ENCODE results near the gene EXOSC10. TPM values are rescaled to one million over a fixed set of nuclear protein-coding genes. Genes with fewer than 3 reads are reported as not detected.

EXOSC10 gene
- total and polyA plus RNA-seq, 2 of the 13 experiments (the other 11 are each of a cell fraction or from before 2014, with no cell fraction given), result 48.4 to 67.6 TPM

DNA sequence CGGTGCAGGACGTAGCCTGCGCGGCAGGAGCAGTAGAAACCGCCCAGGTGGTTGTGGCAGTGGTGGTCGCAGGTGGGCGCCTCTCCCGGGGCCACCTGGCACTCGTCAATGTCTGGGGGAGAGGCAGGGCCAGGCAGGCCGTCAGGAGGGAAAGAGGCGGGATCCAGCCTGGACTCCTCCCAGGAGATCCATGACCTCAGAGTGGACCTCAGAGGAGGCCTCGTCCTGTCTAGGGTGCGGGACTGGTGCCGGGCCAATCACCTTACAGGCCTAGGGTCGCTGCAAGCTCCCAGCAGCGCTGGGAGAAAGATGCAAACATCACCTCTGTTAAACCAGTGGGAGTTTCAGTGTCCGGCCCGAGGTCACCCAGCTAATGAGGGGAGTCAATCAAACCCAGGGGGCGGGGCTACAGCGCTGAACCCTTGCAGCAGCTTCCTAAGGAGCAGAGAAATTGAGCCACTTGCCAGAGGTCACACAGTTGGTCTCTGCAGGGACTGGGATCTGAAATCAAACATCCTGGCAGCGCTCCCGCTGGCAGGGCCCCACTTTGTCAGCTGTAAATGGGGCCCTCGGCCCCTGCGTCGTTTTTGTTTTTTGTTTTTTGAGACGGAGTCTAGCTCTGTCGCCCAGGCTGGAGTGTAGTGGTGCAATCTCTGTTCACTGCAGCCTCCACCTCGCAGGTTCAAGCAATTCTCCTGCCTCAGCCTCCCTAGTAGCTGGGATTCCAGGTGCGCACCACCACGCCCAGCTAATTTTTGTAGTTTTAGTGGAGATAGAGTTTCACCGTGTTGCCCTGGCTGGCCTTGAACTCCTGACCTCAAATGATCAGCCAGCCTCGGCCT, 54.0 kb downstream of the EXOSC10 start (continued):
- TF ChIP-seq, protein P1, sequence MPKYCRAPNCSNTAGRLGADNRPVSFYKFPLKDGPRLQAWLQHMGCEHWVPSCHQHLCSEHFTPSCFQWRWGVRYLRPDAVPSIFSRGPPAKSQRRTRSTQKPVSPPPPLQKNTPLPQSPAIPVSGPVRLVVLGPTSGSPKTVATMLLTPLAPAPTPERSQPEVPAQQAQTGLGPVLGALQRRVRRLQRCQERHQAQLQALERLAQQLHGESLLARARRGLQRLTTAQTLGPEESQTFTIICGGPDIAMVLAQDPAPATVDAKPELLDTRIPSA (CRISPR knock-in tag; IDR thresholded peaks at IDR 0.05; ENCODE audit: borderline replicate concordance), result no peak
- TF ChIP-seq CHD4 (IDR thresholded peaks at IDR 0.05; ENCODE audit: borderline replicate concordance, low read length) (0 out of 2 replicates have a peak, but pooled peaks have one; percentile 32), ZNF768 (CRISPR knock-in tag; IDR thresholded peaks at IDR 0.05) (peak; percentile 64), ZNF101 (CRISPR knock-in tag; IDR thresholded peaks at IDR 0.05; ENCODE audit: borderline replicate concordance, low read depth) (no peak), NR2F6 (IDR thresholded peaks at IDR 0.05) (0 out of 2 replicates have a peak, but pooled peaks have one; percentile 55), NR2F6 (CRISPR knock-in tag; IDR thresholded peaks at IDR 0.05) (no peak), POGK (CRISPR knock-in tag; conservative IDR thresholded peaks at IDR 0.05) (no peak)
- TF ChIP-seq, protein P2, sequence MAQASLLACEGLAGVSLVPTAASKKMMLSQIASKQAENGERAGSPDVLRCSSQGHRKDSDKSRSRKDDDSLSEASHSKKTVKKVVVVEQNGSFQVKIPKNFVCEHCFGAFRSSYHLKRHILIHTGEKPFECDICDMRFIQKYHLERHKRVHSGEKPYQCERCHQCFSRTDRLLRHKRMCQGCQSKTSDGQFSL (CRISPR knock-in tag; IDR thresholded peaks at IDR 0.05), result no peak
- TF ChIP-seq, protein P3, sequence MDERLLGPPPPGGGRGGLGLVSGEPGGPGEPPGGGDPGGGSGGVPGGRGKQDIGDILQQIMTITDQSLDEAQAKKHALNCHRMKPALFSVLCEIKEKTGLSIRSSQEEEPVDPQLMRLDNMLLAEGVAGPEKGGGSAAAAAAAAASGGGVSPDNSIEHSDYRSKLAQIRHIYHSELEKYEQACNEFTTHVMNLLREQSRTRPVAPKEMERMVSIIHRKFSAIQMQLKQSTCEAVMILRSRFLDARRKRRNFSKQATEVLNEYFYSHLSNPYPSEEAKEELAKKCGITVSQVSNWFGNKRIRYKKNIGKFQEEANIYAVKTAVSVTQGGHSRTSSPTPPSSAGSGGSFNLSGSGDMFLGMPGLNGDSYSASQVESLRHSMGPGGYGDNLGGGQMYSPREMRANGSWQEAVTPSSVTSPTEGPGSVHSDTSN (CRISPR knock-in tag; IDR thresholded peaks at IDR 0.05), result 0 out of 2 replicates have a peak, but pooled peaks have one; percentile 55

Data from HepG2 (cell line).